MM.1S (cell line): Measurements from ENCODE around the gene THEM4.

ENCODE experiments used
- DNase-seq: peaks from one replicate; pipeline ENCODE4 v3.0.0-alpha.2; 2015
- H2AFZ ChIP-seq: fragments of 300-600 bp; sonication (generic); 2 replicates; pipeline ENCODE4 v1.6.0; 2016; ENCODE audit warnings: antibody characterized with exemption, low read length
- H3F3A ChIP-seq: fragments of 300-600 bp; sonication (generic); 2 replicates; pipeline ENCODE4 v1.6.1; 2016; ENCODE audit warnings: mild to moderate bottlenecking, antibody characterized with exemption, low read length, moderate library complexity, mixed read lengths; ENCODE audit not compliant: insufficient read depth
- H3K27ac ChIP-seq: fragments of 300-600 bp; sonication (generic); 2 replicates; pipeline ENCODE4 v1.5.1; 2016; ENCODE audit warnings: mild to moderate bottlenecking, low read length
- H3K27me3 ChIP-seq: fragments of 300-600 bp; sonication (generic); replicated peaks from 2 replicates; pipeline ENCODE4 v1.6.0; 2016; ENCODE audit warnings: low read length; ENCODE audit not compliant: insufficient read depth
- H3K36me3 ChIP-seq: fragments of 300-600 bp; sonication (generic); replicated peaks from 2 replicates; pipeline ENCODE4 v1.6.1; 2016; ENCODE audit warnings: mild to moderate bottlenecking, low read length, mixed read lengths; ENCODE audit not compliant: insufficient read depth
- H3K4me1 ChIP-seq: fragments of 300-600 bp; sonication (generic); 2 replicates; pipeline ENCODE4 v1.6.1; 2016; ENCODE audit warnings: low read length, mixed read lengths
- H3K4me2 ChIP-seq: fragments of 300-600 bp; sonication (generic); 2 replicates; pipeline ENCODE4 v1.6.0; 2016; ENCODE audit warnings: low read depth, low read length
- H3K4me3 ChIP-seq: fragments of 300-600 bp; sonication (generic); 2 replicates; pipeline ENCODE4 v1.5.1; 2016; ENCODE audit warnings: low read length, mixed read lengths
- H3K79me2 ChIP-seq: fragments of 300-600 bp; sonication (generic); 2 replicates; pipeline ENCODE4 v1.6.1; 2016; ENCODE audit warnings: mixed run types, low read length, mixed read lengths
- H3K9ac ChIP-seq: fragments of 300-600 bp; sonication (generic); 2 replicates; pipeline ENCODE4 v1.6.1; 2016; ENCODE audit warnings: low read length, mixed read lengths
- H3K9me2 ChIP-seq: fragments of 300-600 bp; sonication (generic); replicated peaks from 2 replicates; pipeline ENCODE4 v1.6.1; 2016; ENCODE audit warnings: mild to moderate bottlenecking, low read length, mixed read lengths; ENCODE audit not compliant: insufficient read depth
- H3K9me3 ChIP-seq: fragments of 300-600 bp; sonication (generic); replicated peaks from 2 replicates; pipeline ENCODE4 v1.6.1; 2016; ENCODE audit warnings: mild to moderate bottlenecking, low read length, mixed read lengths; ENCODE audit not compliant: insufficient read depth
- H4K20me1 ChIP-seq: fragments of 300-600 bp; sonication (generic); 2 replicates; pipeline ENCODE4 v1.6.1; 2016; ENCODE audit warnings: mild to moderate bottlenecking, low read length, moderate library complexity, mixed read lengths; ENCODE audit not compliant: insufficient read depth
- EZH2 ChIP-seq: fragments of 300-600 bp; sonication (generic); optimal IDR thresholded peaks from 2 replicates; pipeline ENCODE3; 2017; ENCODE audit warnings: low read depth, mild to moderate bottlenecking, antibody characterized with exemption, low read length, mixed read lengths
- EZH2phosphoT487 ChIP-seq: fragments of 300-600 bp; sonication (generic); IDR thresholded peaks from 2 replicates; pipeline ENCODE4 v1.6.1; 2018; ENCODE audit warnings: antibody characterized with exemption, low read length
- TF ChIP-seq, protein P1 (sequence below): fragments of 300-600 bp; sonication (generic); IDR thresholded peaks from 2 replicates; pipeline ENCODE4 v1.5.1; 2016; ENCODE audit warnings: antibody characterized with exemption, low read length, mixed read lengths

Gene THEM4

DNA sequence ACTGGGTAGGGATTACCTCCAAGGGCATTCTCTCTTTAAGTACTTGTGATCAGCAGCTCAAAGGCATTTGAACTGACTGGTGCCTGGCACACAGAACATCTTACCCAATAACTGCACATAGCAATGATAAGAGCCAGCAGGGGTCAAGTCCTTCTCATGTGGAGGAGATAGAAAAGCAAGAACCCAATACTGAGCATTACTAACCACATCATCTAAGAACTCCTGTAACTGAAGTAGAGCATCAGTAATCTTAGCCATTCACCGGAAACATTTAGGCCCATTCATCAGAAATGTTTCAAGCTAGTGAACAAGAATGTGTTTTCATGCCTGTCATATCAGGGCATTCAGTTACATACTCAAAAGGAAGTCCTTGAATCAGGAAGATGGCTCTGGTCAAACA is 33.6 kb upstream of the THEM4 start:
- no peaks in the 10 kb centered on the region for H3K9me3 ChIP-seq
- H3K4me3 ChIP-seq, result no peak overlapping the region
- H3K9me2 ChIP-seq, result no peaks in the 10 kb centered on the region
- no peak overlapping the region for H3K27ac ChIP-seq
- H3K36me3 ChIP-seq, result no peaks in the 10 kb centered on the region
- no peaks in the 10 kb centered on the region for H4K20me1 ChIP-seq
- H3K27me3 ChIP-seq, result no peaks in the 10 kb centered on the region
- no peak for DNase-seq
- no peaks in the 10 kb centered on the region for H3F3A ChIP-seq
- H3K79me2 ChIP-seq, result no peaks in the 10 kb centered on the region
- H3K4me1 ChIP-seq, result 0 out of 2 replicates have a peak, but pooled peaks cover 9% of the 10 kb centered on the region
- TF ChIP-seq EZH2phosphoT487, result no peak
- TF ChIP-seq EZH2, result no peak
- TF ChIP-seq, protein P1, sequence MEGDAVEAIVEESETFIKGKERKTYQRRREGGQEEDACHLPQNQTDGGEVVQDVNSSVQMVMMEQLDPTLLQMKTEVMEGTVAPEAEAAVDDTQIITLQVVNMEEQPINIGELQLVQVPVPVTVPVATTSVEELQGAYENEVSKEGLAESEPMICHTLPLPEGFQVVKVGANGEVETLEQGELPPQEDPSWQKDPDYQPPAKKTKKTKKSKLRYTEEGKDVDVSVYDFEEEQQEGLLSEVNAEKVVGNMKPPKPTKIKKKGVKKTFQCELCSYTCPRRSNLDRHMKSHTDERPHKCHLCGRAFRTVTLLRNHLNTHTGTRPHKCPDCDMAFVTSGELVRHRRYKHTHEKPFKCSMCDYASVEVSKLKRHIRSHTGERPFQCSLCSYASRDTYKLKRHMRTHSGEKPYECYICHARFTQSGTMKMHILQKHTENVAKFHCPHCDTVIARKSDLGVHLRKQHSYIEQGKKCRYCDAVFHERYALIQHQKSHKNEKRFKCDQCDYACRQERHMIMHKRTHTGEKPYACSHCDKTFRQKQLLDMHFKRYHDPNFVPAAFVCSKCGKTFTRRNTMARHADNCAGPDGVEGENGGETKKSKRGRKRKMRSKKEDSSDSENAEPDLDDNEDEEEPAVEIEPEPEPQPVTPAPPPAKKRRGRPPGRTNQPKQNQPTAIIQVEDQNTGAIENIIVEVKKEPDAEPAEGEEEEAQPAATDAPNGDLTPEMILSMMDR, result no peak
- no peak overlapping the region for H3K4me2 ChIP-seq
- no peak overlapping the region for H2AFZ ChIP-seq
- no peak overlapping the region for H3K9ac ChIP-seq

DNA sequence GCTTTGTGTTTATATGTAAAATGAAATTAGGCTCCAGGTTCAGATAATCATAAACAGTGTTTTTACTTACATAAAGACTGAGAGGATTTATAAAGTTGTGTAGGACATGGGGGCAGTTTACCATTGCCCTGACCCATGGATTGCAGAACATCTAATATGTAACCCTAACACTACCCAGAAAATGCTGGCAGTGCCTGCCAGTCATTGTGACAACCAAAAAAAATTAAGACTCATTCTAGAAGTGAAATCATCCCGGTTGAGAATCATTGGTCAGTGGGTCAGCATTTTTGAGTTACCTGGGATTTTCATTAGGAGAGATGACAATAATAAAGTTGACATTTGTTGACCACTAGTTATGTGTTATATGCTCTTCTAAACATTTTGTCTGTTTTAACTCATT is 31.2 kb upstream of the THEM4 start:
- Histone ChIP-seq H4K20me1 (no peaks in the 10 kb centered on the region), H3K4me3 (no peak overlapping the region), H3K4me1 (no peaks in the 10 kb centered on the region), H2AFZ (no peak overlapping the region), H3K27me3 (no peaks in the 10 kb centered on the region), H3K79me2 (no peaks in the 10 kb centered on the region), H3K36me3 (no peaks in the 10 kb centered on the region), H3K4me2 (no peak overlapping the region), H3K9me3 (no peaks in the 10 kb centered on the region), H3K9ac (no peak overlapping the region), H3F3A (no peaks in the 10 kb centered on the region), H3K9me2 (no peaks in the 10 kb centered on the region), H3K27ac (no peak overlapping the region)
- TF ChIP-seq, protein P1, result no peak
- TF ChIP-seq EZH2phosphoT487 (no peak), EZH2 (no peak)
- no peak for DNase-seq

DNA sequence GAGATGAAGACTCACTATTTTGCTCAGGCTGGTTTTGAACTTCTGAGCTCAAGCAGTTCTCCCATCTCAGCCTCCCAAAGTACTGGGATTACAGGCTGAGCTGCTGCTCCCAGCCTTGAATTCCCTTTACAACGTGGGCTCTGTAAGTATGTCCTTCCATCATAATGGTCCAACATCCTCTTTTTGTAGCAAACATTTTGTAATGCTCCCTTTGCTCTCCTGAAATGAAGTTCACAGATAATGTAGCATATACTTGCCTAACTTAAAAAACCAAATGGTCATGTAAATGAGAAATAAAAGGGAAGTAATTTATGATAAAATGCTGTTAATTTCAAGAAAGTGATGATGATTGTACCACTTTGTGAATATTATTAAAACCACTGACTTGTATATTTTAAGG is 30.5 kb upstream of the THEM4 start:
- H2AFZ ChIP-seq, result no peak overlapping the region

More for the DNA sequence above, 30.5 kb upstream of the THEM4 start:
- H3K4me1 ChIP-seq, result no peaks in the 10 kb centered on the region
- H3K9me3 ChIP-seq, result no peaks in the 10 kb centered on the region
- no peaks in the 10 kb centered on the region for H3K27me3 ChIP-seq
- H3F3A ChIP-seq, result no peaks in the 10 kb centered on the region
- TF ChIP-seq, protein P1, result no peak
- no peak for TF ChIP-seq EZH2phosphoT487
- TF ChIP-seq EZH2, result no peak
- H3K9me2 ChIP-seq, result no peaks in the 10 kb centered on the region
- no peaks in the 10 kb centered on the region for H4K20me1 ChIP-seq
- DNase-seq, result no peak
- H3K4me2 ChIP-seq, result no peak overlapping the region
- no peak overlapping the region for H3K9ac ChIP-seq
- H3K4me3 ChIP-seq, result no peak overlapping the region
- H3K79me2 ChIP-seq, result no peaks in the 10 kb centered on the region
- no peaks in the 10 kb centered on the region for H3K36me3 ChIP-seq
- no peak overlapping the region for H3K27ac ChIP-seq
